Measurements from ENCODE around the gene AGO3.

DNA sequence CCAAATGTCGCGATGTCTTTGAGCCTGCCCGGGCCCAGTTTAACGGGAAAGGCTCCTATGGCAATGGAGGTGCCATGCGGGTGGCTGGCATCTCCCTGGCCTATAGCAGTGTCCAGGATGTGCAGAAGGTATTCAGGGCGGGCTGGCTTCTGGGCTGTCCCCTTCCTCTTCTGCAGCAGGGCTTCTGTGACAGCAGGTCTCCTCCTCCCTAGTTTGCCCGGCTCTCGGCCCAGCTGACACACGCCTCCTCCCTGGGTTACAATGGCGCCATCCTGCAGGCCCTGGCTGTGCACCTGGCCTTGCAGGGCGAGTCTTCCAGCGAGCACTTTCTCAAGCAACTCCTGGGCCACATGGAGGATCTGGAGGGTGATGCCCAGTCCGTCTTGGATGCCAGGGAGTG, 160.8 kb downstream of the AGO3 start:
- TF ChIP-seq, protein P1, sequence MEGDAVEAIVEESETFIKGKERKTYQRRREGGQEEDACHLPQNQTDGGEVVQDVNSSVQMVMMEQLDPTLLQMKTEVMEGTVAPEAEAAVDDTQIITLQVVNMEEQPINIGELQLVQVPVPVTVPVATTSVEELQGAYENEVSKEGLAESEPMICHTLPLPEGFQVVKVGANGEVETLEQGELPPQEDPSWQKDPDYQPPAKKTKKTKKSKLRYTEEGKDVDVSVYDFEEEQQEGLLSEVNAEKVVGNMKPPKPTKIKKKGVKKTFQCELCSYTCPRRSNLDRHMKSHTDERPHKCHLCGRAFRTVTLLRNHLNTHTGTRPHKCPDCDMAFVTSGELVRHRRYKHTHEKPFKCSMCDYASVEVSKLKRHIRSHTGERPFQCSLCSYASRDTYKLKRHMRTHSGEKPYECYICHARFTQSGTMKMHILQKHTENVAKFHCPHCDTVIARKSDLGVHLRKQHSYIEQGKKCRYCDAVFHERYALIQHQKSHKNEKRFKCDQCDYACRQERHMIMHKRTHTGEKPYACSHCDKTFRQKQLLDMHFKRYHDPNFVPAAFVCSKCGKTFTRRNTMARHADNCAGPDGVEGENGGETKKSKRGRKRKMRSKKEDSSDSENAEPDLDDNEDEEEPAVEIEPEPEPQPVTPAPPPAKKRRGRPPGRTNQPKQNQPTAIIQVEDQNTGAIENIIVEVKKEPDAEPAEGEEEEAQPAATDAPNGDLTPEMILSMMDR (IDR thresholded peaks at IDR 0.05) = no peak
- no peak for TF ChIP-seq POLR2A (IDR thresholded peaks at IDR 0.05)

Data from uterus (tissue), 2 donors.